Activated CD4-positive, CD25-positive, alpha-beta regulatory T cell treated with anti-CD3 and anti-CD28 coated beads, Interleukin-2, amount 50 U/mL, for 72 hours (primary cell): ENCODE data around the gene GALNS.

Experiments
- DNase-seq: peaks from one replicate; pipeline ENCODE4 v3.0.0; 2021

The GALNS gene

GRCh38 chr16:88874938-88875599 is 18.3 kb upstream of the GALNS start:
- DNase-seq: no peak

GRCh38 chr16:88872650-88873331 is 16.0 kb upstream of the GALNS start:
- no peak for DNase-seq

- no peak for DNase-seq
Observed at GRCh38 chr16:88871730-88872416, 15.1 kb upstream of the GALNS start.

GRCh38 chr16:88871349-88871702 is 14.6 kb upstream of the GALNS start:
- DNase-seq: no peak

- no peak for DNase-seq
Observed at GRCh38 chr16:88870608-88871348, 14.0 kb upstream of the GALNS start.

GRCh38 chr16:88869673-88869980 is 12.9 kb upstream of the GALNS start:
- DNase-seq: no peak

GRCh38 chr16:88868974-88869672 is 12.4 kb upstream of the GALNS start:
- no peak for DNase-seq

GRCh38 chr16:88867581-88868246 is 11.0 kb upstream of the GALNS start:
- DNase-seq: no peak

- DNase-seq: no peak
Observed at GRCh38 chr16:88866151-88866920, 9.6 kb upstream of the GALNS start, which contains the start of gene PABPN1L. Gene PABPN1L, minus strand, starts transcription at chr16:88866660. Its CDS starts 54 bp downstream, at chr16:88866606.

GRCh38 chr16:88865742-88866141 is 9.0 kb upstream of the GALNS start:
- DNase-seq: no peak

- DNase-seq: no peak
Observed at GRCh38 chr16:88865310-88865709, 8.6 kb upstream of the GALNS start.

GRCh38 chr16:88864521-88864920 is 7.8 kb upstream of the GALNS start:
- DNase-seq: no peak

GRCh38 chr16:88864099-88864498 is 7.4 kb upstream of the GALNS start:
- DNase-seq: no peak

GRCh38 chr16:88863426-88863825 is 6.7 kb upstream of the GALNS start:
- DNase-seq: no peak

- no peak for DNase-seq
Observed at GRCh38 chr16:88862968-88863367, 6.2 kb upstream of the GALNS start.

- no peak for DNase-seq
Observed at GRCh38 chr16:88861359-88861758, 4.6 kb upstream of the GALNS start.

- DNase-seq: no peak
Observed at GRCh38 chr16:88859381-88860091, 2.8 kb upstream of the GALNS start.

- peak; percentile 68 for DNase-seq
Observed at GRCh38 chr16:88857728-88858339, 1.1 kb upstream of the GALNS start.

- peak; percentile 43 for DNase-seq
Observed at GRCh38 chr16:88856122-88856827, 472 bp downstream of the GALNS start.

GRCh38 chr16:88855736-88856121 is 1.0 kb downstream of the GALNS start:
- DNase-seq: no peak
